ENCODE data around the gene PLXND1. TPM values are rescaled to one million over a fixed set of nuclear protein-coding genes. Genes with fewer than 3 reads are reported as not detected.

The PLXND1 gene
- total and polyA plus RNA-seq, 8 donors, result 15.5 to 66.2 (median 28.5) TPM

- 77% methylated on average over 14 of the region's 14 CpGs for WGBS, 2 donors
- ATAC-seq (no peak), FAIRE-seq (no peak), DNase-seq (peak in 2 of 6 donors; percentile 13 to 50)
- no peaks in the 10 kb centered on the region for H3K9me3 ChIP-seq
- H3K27me3 ChIP-seq, result no peaks in the 10 kb centered on the region
- H3K27ac ChIP-seq, result no peak overlapping the region
- intact Hi-C loops (cut with DNase I), result no loop called here
- no peak overlapping the region for H3K4me3 ChIP-seq
- no peaks in the 10 kb centered on the region for H3K36me3 ChIP-seq
- peaks cover 5 to 19% (median 9%) of the 10 kb centered on the region in 3 donors for H3K4me1 ChIP-seq
- TF ChIP-seq CTCF (IDR thresholded peaks at IDR 0.05), result no peak
These were observed 15.2 kb upstream of the PLXND1 start for GRCh38 chr3:129621626-129622225.

- intact Hi-C loops (cut with DNase I), result no loop called here
- FAIRE-seq, result no peak
- H3K27me3 ChIP-seq, result no peaks in the 10 kb centered on the region
- no peak overlapping the region for H3K27ac ChIP-seq
- H3K4me1 ChIP-seq, result peaks cover 1 to 16% (median 9%) of the 10 kb centered on the region in 3 donors
- H3K36me3 ChIP-seq, result no peaks in the 10 kb centered on the region
- peak in 3 of 6 donors; percentile 9 to 62 (median 55) for DNase-seq
- no peak overlapping the region for H3K4me3 ChIP-seq
- 72 to 84% methylated on average over 18 of the region's 18 CpGs for WGBS, 2 donors
- no peak for ATAC-seq
- TF ChIP-seq CTCF (IDR thresholded peaks at IDR 0.05), result no peak
- no peaks in the 10 kb centered on the region for H3K9me3 ChIP-seq
These were observed 14.5 kb upstream of the PLXND1 start for GRCh38 chr3:129620828-129621559.

GRCh38 chr3:129619726-129620162 lies 13.3 kb upstream of the PLXND1 start:
- Histone ChIP-seq H3K27me3 (no peaks in the 10 kb centered on the region), H3K36me3 (no peaks in the 10 kb centered on the region), H3K27ac (no peak overlapping the region), H3K4me3 (no peak overlapping the region), H3K9me3 (no peaks in the 10 kb centered on the region), H3K4me1 (peaks cover 0 to 13% (median 3%) of the 10 kb centered on the region in 3 donors)
- no peak for TF ChIP-seq CTCF (IDR thresholded peaks at IDR 0.05)
- ATAC-seq (no peak), FAIRE-seq (no peak), DNase-seq (peak in 3 of 6 donors; percentile 8 to 56 (median 20))
- WGBS, 2 donors, result 82 to 84% methylated on average over 5 to 6 of the region's 6 CpGs
- intact Hi-C loops (cut with DNase I), result no loop called here

- H3K36me3 ChIP-seq, result no peaks in the 10 kb centered on the region
- H3K4me3 ChIP-seq, result no peak overlapping the region
- TF ChIP-seq CTCF (IDR thresholded peaks at IDR 0.05), result no peak
- H3K27ac ChIP-seq, result no peak overlapping the region
- DNase-seq, result peak in 2 of 6 donors; percentile 44 to 58
- no peaks in the 10 kb centered on the region for H3K9me3 ChIP-seq
- H3K27me3 ChIP-seq, result no peaks in the 10 kb centered on the region
- 76 to 86% methylated on average over 23 of the region's 23 CpGs for WGBS, 2 donors
- intact Hi-C loops (cut with DNase I), result no loop called here
- H3K4me1 ChIP-seq, result peaks cover 0 to 15% (median 3%) of the 10 kb centered on the region in 3 donors
- FAIRE-seq, result no peak
- no peak for ATAC-seq
These were observed 12.6 kb upstream of the PLXND1 start for GRCh38 chr3:129618901-129619671.

All from pancreas (tissue), 10 donors.